HG03342 (cell line): ENCODE results near the gene FAM13B.
"Not testable (repeated sequence)": the region's sequence is repeated elsewhere in the genome, so short reads cannot be mapped to it uniquely, and the experiment has no call there.

Experiments used
- ATAC-seq: cut with Tn5 transposase; IDR thresholded peaks from one replicate; pipeline ENCODE4 v1.9.1; 2021; ENCODE audit warnings: mild to moderate bottlenecking, moderate library complexity; ENCODE audit not compliant: unreplicated experiment

Gene FAM13B

DNA sequence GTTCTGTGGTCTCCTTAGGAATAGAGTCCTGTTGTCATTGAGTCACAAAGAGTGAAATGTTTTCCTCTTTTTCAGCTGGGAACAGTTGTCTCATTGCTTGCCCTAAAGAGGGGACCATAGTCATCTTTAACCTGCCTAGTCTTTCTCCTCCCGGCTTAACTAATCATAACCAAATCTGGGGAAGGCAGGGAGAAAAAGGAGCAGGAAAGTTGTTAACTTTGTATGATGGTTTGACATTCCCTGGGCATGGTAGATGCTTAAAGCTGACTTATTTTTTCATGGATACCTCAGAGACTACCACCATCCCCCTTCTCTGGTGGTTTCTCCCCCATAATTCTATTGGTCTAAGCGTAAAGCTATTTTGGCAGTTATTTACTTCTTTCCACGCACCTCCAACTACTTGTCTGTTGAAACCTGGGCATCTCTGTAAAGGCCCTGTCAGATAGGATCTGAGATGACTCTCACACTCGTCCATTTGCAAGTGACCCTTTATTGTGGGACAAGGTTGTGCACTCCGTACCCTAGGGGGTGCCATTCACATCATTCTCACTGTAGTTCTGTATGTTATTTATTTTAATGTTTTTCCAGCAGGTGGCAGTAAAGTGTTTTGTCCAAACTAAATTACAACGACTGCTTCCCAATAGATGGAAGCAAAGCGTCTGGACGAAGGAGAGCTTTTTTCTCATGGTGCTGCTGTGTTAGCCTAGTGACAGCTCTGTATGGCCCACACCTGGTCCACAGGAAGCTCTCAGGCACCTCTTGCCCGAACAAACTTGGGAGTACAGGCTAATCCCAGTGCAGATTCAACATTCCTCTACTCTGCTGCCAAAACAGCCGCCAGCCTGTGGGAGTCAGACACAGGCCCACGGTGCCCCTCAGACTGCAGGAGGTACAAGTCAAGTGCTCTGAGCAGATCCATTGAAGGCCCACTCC, 3.0 kb upstream of the FAM13B start:
- ATAC-seq, result peak; percentile 44

DNA sequence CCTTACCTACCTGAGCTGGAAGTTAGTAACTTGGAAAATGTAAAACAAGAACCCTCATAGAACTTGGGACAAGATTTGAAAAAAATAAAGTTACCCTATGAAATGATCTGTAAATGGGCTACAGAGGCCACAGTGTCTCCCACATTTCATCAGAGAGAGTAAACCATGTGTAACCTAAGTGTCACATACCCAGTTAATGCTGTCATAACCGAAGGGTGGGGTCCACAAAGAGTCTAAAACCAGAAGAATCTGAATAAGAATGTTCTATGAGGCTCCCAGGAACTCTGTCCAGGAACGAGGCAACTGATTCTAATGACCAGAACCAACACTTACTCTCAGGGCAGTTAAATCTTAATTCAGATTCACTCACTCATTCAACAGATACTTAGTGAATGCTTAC, 1.0 kb upstream of the FAM13B start:
- no peak for ATAC-seq

DNA sequence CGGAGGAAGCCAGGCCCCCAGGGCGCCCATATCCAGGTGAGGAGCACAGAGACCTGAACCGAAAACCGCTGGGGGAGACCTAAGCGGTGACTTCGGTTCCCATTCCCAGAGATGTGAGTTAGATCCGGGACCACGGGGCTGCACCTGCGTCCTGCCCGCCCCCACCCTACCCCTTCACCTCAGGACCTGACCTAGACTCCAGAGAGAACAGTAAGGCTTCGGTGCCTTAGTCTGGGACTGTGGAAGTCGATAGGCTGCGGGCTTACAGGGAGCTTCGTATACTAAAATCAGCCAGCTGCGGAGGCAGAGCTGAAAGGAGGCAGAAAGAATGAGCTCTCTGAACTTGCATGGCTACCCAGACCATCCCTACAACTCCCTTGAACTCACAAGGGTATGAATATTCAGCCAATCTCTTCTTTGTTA, 518 bp upstream of the FAM13B start:
- peak; percentile 7 for ATAC-seq

DNA sequence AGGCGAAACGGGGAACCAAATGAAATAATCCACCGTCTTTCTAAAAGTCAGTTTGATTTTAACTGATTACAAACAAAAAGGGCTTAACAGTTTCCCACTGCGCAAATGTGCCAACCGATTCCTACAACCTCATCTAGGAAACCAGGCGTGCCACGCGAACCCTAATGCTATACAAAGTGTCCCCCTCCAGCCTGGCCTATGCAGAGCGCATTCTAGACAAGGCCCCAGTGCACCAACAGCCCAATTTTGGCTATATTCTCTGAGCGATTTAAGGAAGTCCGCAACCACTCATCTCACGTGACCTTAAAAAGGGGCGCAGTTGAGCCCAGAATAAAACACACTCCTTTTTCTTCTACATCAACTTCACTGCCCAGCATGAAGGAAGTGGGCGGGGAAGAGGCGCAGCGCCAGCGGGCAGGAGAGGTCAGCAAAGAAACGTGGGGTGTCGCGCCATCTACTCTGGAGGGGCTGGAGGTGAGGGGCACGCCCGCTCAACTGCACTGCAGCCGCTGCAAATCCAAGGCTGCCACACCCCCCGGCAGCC, 779 bp downstream of the FAM13B start:
- peak; percentile 28 for ATAC-seq

DNA sequence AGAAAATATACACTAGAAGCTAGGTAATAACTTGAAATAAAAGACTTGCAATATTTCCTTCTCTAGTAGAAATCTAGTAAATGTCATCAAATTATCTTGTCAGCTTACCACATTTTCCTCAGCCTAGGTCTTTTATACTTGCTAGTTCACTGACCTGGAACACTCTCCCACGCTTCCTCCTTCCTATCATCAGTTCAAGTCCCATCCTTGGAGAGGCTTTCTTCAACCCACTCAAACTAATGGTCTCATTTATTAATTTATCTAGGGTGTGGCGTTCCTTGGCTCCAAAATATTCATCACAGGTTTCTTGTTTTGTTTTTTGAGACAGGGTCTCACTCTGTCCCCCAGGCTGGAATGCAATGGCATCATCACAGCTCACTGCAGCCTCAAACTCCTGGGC, 2.9 kb downstream of the FAM13B start:
- no peak for ATAC-seq

DNA sequence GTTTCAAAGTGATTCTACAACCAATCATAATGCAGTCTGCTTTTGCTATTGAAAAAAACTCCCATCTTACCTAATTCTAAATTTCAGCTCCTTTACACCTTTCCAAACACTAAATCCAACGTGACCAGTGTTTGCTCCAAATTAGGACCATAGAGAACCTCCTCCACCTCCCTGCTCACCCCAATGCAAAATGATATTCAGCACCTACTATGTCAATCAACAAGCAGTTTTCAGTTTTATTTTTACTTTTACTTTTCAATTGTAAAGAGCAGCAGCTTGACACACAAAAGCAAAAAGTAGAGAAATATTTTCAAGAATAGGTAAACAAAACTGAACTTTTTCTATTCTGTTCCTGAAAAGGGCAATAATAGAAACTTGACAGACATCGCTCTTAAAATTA, 3.4 kb downstream of the FAM13B start:
- no peak for ATAC-seq

DNA sequence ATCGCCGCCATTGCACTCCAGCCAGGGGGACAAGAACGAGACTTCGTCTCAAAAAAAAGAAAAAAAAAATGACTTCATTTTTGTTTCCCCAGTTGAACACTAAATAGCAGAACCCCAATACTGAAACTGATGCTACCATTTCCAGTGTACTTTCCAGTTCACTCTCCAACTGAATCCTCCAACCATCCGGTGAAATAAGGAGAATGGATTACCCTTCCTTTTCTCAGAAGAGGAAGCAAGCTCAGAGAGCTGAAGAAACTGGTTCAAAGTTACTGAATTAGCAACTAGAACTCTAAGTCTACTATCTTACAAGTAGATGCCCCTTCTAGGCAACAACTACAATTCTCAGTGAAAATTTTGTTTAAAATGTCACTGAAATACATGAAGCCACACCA, 3.9 kb downstream of the FAM13B start:
- ATAC-seq, result no peak

DNA sequence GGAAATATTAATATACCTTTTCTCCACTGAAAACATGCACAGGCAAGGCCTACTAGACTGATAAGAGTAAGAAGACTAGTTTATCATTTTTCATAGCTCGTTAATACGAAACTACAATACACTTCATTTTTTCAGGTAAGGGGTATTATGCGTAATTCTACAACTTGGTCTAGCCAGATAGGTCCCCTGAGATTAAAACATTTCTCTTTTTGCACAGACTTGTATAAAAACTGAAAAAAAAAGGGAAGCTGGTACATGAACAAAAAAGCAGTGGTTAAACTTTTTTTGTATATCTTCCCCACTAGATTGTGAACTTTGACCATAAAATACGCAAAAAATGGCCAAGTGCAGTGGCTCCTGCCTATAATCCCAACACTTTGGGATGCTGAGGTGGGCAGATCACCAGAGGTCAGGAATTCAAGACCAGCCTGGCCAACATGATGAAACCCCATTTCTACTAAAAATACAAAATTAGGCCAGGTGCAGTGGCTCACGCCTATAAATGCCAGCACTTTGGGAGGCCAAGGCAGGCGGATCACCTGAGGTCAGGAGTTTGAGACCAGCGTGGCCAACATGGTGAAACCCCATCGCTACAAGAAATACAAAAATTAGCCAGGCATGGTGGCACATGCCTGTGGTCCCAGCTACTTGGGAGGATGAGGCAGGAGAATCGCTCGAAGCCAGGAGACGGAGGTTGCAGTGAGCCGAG, 4.5 kb downstream of the FAM13B start:
- not testable (repeated sequence) for ATAC-seq

DNA sequence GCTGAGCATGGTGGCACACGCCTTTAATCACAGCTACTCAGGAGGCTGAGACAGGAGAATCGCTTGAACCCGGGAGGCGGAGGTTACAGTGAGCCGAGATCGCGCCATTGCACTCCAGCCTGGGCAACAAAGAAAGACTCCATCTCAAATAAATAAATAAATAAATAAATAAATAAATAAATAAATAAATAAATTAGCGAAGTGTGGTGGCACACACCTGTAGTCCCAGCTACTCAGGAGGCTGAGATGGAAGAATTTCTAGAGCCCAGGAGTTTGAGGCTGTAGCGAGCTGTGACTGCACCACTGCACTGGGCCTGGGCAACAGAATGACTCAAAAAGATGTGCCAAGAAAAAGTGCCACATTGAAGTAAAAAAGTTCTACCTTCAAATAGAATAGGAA, 6.1 kb downstream of the FAM13B start:
- not testable (repeated sequence) for ATAC-seq

DNA sequence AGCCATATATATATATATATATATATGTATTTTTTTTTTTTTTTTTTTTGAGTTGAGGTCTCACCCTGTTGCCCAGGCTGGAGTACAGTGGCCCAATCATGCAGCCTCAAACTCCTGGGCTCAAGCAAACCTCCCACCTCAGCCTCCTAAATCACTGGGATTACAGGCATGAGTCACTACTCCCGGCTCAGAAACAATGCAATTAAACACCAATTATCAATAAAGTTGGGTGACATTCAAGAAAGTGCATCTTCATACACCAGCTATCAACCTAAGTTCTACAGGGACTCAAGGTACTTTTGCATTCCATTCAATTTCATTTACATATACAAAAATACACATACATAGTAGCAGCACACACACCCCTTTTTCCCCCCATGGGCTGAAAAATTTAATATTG, 7.6 kb downstream of the FAM13B start:
- no peak for ATAC-seq

DNA sequence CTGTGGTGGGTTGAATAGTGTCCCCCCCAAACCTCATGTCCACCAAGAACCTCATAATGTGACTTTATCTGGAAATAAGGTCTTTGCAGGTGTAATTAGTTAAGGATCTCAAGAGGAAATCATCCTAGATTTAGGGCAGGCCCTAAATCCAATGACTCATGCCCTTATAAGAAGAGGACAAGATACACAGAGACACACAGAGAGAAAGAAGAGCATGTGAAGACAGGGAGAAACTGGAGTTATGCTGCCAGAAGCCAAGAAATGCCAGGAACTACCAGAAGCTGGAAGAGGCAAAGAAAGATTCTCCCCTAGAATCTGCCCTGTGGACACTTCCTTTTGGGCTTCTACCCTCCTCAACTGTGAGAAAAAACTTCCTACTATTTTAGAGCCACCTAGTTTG, 8.8 kb downstream of the FAM13B start:
- no peak for ATAC-seq

DNA sequence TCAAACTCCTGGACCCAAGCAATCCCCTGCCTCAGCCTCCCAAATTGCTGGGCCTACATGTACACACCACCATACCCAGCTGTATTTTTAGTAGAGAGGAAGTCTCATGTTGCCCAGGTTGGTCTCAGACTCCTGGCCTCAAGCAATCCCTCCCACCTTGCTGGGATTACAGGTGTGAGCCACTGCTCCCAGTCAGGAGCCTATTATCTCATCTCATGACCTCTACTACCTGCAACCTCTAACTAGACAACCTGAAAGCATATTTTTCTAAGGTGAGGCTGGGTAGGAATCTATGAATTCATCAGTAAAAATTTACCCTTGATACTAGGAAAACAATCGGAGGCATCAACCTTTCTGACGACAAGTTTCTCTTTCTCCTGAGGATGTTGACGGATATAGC, 10.0 kb downstream of the FAM13B start:
- ATAC-seq, result no peak

DNA sequence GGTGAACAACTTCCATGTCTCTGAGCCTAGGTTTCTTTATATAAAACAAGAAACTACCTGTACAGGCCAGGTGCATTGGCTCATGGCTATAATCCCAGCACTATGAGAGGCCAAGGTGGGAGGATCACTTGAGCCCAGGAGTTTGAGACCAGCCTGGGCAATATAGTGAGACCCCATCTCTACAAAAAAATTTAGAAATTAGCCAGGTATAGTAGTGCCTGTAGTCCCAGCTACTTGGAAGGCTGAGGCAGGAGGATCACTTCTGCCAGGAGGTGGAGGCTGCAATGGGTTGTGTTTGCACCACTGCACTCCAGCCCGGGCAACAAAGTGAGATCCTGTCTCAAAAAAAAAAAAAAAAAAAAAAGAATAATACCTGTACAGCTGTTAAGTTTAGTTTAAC, 11.1 kb downstream of the FAM13B start:
- no peak for ATAC-seq

DNA sequence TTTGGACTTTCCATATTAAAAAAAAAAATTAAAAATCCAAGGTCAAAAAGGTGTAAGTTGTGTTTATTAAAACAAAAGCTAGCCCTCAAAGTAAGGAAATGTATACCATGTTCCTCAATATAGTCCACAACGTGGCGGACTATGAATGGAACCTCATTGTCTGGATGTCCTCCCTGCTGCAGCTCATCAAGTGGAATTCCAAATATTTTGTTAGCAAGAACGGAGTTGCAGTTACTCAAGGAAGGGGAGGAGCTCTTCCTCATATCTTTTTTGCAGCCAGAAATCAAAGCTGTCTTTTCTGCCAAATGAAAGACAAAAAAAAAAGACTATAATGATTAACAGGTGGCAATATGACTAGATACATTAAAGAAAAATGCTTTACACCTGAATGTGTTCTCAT, 14.0 kb downstream of the FAM13B start:
- ATAC-seq, result no peak

DNA sequence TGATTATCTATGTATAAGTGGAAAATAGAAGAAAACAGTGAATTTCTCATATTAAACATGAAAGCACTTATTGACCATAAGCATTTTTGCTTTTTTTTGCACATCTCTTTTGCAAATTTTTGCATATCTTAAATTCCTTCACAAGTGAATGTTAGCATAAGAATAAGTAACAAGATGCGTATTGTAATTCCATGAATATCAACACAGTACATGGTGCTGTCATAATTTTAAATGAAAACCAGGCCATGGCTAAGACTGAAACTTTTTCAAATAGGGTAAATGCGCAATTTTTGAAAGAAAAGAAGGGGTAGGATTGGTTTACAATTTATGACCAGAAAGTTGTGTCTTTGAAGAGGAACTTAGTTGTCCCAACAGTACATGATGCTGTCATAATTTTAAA, 17.0 kb downstream of the FAM13B start:
- no peak for ATAC-seq

DNA sequence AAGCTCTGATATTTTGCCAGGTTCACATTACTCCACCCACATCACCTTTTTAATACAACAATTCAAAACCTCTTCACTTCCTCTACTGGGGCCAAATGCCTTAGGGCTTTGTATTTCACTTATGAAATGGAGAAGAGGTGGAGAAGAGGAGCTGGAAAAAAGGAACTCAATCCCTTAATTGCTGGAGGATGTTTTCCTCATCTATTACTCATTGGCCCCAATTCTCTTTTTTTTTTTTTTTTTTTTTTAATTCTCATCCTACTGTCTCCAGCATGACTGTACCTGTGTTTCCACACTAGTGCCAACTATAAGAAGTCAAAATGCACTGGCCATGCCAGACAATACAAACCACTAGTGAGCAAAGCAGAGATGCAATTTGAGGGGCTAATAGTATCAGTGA, 20.9 kb downstream of the FAM13B start:
- ATAC-seq, result no peak

DNA sequence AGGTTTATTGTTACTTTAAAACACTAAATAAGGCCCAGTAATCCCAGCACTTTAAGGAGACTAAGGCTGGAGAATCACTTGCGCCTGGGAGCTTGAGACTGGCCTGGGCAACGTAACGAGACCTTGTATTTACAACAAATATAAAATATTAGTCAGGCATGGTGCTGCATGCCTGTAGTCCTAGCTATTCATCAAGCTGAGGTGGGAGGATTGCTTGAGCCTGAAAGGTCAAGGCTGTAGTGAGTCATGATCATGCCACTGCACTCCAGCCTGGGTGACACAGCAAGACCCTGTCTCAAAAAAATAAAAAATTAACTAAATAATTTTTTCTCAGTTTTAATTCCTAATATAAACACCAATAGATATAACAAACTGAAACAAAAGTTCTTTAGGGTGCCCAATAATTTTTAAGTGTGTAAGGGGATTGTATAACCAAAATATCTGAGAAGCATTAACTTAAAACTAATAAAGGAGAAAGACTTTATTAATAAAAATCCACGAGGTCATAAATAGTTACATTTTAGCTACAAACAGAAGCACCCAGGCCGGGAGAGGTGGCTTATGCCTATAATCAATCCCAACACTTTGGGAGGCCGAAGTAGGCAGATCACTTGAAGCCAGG, 32.7 kb downstream of the FAM13B start:
- no peak for ATAC-seq

DNA sequence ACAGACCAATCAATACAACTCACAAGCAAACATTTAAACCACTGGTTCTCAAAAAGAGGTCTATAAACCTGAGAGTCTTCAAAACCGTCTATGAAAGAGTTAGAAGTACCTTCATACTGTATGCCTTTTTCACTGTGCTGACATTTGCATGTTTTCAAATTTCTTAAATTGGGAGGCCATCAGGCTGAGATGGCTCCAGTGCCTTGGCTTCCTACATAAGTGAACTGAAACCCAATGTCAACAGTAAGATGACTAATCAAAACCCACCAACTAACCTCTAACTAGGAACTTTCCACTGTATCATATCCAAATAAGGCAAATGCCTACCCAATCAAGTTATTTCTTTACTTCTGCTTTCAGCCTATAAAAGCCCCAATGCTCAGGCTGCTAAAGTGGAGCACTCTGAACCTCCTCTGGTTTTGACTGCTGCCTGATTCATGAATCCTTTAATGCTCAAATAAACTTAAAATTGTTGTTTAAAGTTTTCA, 35.1 kb downstream of the FAM13B start:
- ATAC-seq, result peak; percentile 79

DNA sequence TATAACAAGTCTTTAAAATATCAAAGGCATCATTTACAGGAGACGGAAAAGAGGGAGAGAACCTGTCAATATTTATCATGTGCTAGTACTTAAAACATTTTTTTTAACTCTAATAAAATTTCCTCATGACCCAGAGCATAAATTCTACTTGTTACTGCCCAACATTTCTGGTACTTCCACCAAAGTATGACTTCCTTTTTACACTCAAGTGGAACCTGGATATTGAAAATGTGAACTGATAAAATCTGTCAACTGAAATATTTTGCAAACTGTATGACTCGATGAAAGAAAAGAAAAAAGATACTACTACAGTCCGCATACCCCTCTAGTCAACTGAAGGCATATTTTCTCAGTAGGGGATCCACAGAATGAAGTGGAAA, 37.1 kb downstream of the FAM13B start:
- ATAC-seq, result no peak

DNA sequence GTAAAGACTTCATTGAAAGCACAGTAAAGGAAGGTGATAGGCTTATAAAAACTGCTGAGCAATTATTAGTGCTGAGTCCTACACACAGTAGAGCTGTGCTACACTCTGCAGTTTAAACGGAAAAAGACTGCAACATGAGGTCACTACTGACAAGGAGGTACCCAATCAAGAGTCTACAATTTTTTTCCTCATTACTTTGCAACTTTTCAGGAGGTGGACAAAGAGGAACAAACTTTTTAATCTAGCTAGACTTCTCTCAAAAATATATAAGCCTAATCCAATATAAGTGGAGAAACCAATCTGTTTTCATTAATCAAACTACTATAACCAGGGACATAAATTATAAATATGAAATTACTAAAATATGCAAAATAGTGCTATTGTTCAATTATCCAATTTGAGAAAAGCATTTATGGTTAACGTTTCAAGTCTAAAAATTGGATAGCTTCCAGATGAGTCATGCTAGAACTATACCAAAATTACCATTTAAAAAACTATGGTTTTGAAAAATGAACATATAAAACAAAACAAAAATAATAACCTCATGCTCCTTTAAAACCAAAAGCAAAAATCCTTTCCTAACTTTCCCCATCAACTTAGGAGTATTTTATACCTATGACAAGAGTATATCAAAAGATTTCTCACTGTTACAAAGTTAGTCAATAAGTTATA, 37.7 kb downstream of the FAM13B start:
- no peak for ATAC-seq

DNA sequence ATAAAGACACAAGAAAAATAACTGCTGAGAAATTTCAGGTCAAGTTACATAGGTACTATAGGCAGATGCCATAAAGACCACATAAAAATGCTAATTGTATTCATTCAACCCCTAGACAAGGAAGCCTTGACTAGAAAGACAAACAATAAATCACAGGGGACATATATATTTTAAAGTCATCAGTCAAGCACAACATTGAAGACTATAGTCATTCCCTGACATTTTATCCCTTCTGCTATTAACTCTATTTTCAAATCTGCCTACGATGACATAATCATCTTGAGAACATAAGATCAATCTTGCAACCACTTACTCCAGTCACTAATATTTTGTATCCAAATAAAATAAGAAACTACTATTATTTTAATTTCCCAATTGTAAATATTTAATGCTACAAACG, 38.3 kb downstream of the FAM13B start:
- ATAC-seq, result no peak
